GM21367 (cell line): ENCODE results near the gene WDR7.
A peak's percentile ranks its signal among the peaks of the same experiment; 100 is the strongest.

Source experiments
- ATAC-seq: cut with Tn5 transposase; IDR thresholded peaks from one replicate; pipeline ENCODE4 v1.9.1; 2021; ENCODE audit not compliant: unreplicated experiment

WDR7 gene

GRCh38 chr18:56878711-56879110, 227.6 kb downstream of the WDR7 start:
- ATAC-seq = no peak

DNA sequence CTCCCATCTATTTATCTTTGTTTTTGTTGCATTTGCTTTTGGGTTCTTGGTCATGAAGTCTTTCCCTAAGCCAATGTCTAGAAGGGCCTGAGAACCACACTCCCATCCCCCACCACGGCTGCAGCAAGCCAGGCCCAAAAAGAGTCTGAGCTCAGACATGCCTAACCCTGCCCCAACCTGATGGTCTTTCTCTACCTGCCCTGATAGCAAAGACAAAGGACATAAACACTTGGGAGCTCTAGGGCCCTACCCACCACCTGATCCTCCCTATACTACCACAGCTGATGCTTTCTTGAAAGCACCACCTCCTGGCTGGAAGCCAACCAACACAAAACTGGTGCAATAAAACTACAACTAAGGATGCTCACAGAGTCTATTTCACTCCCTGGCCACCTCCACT, 233.4 kb downstream of the WDR7 start:
- ATAC-seq = no peak

- no peak for ATAC-seq
Observed at GRCh38 chr18:56888978-56889377, 237.8 kb downstream of the WDR7 start.

GRCh38 chr18:56889621-56890020, 238.5 kb downstream of the WDR7 start:
- ATAC-seq = no peak

DNA sequence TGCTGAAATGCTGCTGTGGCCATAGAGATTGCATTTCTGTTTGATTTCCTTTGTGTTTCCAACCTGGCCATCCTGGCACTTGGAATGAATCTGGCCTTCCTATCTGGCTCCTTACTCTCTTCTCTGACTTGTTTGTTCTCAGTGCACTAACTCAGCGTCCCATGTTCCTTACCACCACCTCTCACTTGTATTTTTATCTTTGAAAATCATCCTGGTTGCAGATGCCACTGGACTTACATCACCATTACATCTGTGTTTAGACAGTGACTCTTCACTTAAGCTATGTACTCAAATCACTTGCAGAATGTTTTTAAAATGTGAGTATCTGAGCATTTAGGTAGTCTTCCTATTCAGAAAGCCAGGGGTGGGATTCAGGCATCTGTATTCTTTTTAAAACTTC, 239.5 kb downstream of the WDR7 start:
- ATAC-seq = no peak

GRCh38 chr18:56891116-56891515, 240.0 kb downstream of the WDR7 start:
- no peak for ATAC-seq

DNA sequence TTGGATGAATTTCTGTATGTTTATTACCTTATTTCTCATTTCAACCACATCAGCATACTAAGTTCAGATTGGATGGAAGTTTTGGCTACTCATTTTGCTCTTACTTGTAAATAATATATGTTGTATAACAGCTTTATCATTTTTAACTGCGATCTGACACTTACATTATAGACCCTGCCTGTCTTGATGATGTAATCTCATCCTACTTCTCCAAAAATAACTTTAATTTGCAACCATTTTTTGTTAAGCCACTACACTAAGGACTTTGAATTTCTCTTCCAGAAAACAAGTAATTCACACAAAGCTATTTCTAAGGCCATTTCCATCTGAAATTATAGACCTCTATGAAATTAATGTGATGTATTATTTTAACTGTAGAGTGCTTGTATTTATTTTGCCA, 240.7 kb downstream of the WDR7 start:
- ATAC-seq = no peak

GRCh38 chr18:56897122-56897521, 246.0 kb downstream of the WDR7 start:
- no peak for ATAC-seq

- ATAC-seq = no peak
Observed at GRCh38 chr18:56899660-56900059, 248.5 kb downstream of the WDR7 start.

DNA sequence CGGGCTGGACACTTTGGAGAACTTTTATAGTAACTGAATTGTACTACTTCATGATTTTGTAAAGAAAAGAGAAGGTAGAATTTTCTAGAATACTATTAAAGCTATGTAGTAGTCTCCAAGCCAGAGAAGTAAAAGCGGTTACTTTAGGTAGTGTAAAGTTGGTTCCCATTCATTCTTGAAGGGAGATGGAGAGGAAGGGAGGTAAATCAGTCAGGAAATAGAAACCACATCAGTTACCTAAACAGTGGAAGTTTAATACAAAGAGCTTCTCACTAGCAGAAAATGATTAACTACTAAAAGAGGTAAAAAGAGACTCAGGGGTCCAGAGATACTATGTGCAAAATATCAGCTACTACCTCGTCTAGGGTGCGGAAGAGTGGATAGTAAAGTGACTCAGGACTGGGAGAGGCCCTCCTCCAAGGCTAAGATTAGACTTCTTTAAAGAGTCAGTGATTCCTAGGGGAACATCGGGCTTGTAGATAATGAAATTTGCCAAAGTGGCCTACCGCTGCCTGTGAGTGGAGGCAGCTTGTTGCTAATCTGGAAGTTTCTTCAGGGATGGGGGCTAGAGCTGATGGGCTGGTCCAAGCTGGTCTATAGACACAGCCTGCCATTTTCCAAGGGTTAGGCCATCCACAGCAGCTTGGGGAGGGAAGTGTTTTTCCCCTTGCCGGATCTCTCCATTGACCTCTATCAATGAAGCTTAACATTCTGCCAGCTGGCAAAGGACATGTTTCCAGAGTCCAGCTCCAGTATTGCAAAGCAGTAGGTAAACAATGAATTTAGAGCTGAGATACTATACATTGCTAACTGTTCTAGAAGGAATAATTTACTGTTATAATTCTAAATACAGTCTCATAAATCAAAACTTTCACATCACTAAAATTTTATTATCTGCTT, 249.3 kb downstream of the WDR7 start:
- ATAC-seq = no peak

DNA sequence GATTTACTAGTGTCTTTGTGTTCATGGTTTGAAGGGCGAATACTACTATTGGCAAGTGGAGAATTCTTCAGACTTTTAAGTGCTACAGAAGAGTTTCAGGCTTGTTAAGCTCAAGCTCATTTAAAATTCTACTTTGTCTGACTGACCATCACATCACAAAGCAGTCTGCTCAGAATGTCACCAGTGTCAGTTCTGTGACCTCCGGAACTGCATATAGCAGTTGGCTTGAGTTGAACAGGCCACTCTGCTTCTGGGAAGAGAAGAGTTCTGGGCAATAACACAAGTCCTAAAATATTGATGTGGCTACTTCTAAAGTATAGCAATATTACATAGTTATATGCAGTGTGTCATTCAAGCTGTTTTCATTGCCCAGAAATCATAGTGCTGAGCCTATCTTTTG, 250.8 kb downstream of the WDR7 start:
- ATAC-seq = no peak

GRCh38 chr18:56902653-56903052, 251.5 kb downstream of the WDR7 start:
- ATAC-seq = no peak

GRCh38 chr18:56903686-56904085, 252.5 kb downstream of the WDR7 start:
- no peak for ATAC-seq

DNA sequence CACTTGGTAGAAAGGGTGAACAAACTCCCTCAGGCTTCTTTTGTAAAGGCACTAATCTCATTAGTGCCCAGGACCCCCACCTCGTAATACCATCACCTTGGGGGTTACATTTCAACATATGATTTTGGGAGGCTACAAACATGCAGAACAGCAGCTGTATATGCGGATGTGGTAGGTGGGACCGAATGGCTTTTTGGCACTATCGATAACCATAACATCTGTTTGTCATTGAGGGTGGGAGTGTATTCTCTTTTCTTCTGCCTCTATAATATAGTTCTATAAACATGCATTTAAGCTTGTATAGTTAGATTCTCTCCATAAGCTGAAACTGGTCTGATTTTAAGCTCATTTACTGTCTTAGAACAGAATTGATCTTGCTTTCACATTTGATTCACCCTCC, 256.6 kb downstream of the WDR7 start:
- ATAC-seq = no peak

DNA sequence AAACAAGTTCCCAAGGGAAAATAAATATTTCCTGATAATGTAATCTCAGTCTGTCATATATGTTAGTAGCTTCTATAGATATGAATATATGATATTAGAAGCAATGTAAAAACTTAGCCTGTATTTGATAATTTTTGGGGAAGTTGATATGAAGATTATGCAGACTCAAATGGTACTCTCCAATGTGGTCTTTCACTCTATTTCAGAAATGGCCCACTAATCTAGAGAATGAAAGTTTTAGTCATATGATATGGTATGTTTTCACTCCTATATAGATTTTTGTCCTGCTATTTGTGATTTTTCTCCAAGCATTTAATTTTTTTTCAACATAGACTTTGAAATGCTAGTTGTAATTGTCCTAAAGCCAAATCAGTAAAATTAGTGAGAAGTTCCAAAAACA, 259.1 kb downstream of the WDR7 start:
- ATAC-seq = no peak

- ATAC-seq = no peak
Observed at GRCh38 chr18:56910967-56911366, 259.8 kb downstream of the WDR7 start.

- ATAC-seq = no peak
Observed at GRCh38 chr18:56913941-56914340, 262.8 kb downstream of the WDR7 start.

DNA sequence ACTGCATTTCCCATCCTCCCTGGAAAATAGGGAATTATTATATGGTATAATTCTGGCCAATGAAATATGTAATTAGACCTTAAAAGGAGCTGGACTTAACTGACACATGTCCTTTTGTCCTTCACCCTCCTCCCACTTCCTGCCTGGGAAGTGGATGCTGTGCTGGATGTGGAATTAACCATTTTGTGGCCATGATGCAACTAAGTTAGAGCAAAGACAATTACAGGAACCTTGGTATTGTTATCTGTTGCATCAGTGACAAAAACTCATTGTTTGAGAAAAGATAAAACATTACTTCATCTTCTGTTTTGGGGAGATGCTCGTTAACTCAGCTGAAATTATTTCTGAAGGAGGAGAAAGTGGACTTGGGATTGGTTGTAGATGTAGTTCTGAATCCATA, 268.0 kb downstream of the WDR7 start:
- no peak for ATAC-seq

GRCh38 chr18:56921896-56922480, 270.8 kb downstream of the WDR7 start:
- peak; percentile 85 for ATAC-seq

DNA sequence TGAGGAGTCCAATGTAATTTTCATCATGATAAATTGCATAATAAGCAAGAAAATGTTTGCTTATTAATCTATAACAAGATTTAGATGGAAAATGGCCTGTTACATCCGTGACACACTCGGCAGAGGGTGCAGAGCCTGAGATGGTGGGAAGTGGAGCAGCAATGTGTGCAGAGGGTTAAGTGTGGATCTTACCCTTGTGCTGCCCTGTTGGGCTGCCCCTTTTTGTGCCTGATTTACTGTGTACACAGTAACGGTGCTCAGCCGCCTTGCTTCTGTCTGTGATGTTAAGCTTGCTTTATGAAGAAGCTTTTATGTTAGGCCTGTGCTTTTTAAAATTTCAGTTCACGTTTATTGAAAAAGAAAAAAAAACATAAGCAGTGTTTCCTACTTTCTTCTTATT, 275.6 kb downstream of the WDR7 start:
- no peak for ATAC-seq

- ATAC-seq = no peak
Observed at GRCh38 chr18:56927786-56928185, 276.6 kb downstream of the WDR7 start.

GRCh38 chr18:56929886-56930285, 278.7 kb downstream of the WDR7 start:
- ATAC-seq = no peak

DNA sequence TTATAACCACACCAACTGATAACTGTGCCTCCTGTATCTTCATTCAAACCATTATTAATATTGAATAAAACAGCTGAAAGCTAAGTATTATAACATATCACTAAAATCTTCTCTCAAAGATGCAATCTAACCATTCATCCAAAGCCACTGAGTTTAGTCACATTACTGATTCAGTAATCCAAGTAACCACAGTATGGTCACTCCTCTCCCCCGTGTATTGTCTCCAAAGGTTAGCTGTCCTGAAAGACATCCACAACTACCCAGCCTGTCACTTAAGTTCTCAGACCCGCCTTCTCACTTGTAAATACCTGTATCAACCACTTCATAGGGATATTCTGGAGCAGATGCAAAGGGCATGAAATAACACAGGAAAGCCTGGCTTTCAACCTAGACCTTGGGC, 282.3 kb downstream of the WDR7 start:
- no peak for ATAC-seq
